ENCODE results near the gene CLEC1B. TPM values are rescaled to one million over a fixed set of nuclear protein-coding genes. Genes with fewer than 3 reads are reported as not detected.

Gene CLEC1B
- total RNA-seq (2022; extraction: Qiagen RNA extraction; ENCODE audit: low read depth) = not detected in 5 replicates

DNA sequence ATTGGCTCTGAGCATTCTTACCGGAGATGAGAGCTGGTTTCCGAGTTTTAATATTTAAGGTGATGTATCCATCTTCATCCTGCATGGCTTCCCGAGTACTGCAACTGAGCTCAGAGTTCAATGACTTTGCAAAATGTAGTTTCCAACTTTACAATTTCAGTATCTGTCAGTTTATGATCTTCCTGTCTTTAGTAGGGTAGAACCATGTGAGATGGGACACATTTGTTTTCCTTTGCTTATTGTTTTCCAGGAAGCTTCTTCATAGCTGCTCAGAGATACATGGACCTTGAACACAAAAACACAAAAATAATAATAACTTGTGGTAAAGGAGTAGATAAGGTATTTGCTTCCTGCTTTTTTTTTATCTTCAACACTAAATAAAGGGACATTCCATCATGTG lies at the start of gene CLEC1B:
Gene CLEC1B, minus strand, starts transcription at position 106 of the 400 bp plus-strand sequence. Its CDS starts 21 bp downstream, at position 85.

GRCh38 chr12:10030446-10030845 lies 31.5 kb upstream of the CLEC1B start, which contains the start of gene CLEC9A:
CLEC9A (plus strand) TSS chr12:10030682; CDS start chr12:10052688, 22,006 bp downstream.

DNA sequence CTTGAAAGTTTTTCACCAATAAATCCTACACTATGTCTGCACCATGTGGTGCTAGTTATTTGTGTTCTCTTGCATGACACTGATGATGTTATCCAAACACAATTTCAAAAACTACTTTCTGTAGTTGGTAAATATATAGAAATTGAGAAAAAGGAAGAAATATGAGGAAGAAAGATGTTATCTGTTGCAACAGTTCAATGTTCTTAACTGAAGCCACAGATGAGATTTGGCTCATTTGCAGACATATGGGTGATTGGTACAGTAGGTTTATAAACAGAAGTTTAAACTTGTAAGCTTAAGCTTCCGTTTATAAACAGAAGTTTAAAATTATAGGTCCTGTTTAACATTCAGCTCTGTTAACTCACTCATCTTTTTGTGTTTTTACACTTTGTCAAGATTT lies 27.7 kb downstream of the CLEC1B start, which contains the start of gene CLEC12A:
Gene CLEC12A, plus strand, starts transcription at position 229 of the 400 bp plus-strand sequence. CDS start 188 bp downstream, outside the sequence.

Other genes with a start within 250 kb of the CLEC1B start
- not detected in 5 replicates for gene CD69, start 238.2 kb downstream of the CLEC1B start, total RNA-seq (2022; extraction: Qiagen RNA extraction; ENCODE audit: low read depth)
- not detected in 5 replicates for gene KLRF1, start 171.6 kb downstream of the CLEC1B start, total RNA-seq (2022; extraction: Qiagen RNA extraction; ENCODE audit: low read depth)
- gene CLEC2B, start 129.8 kb downstream of the CLEC1B start, total RNA-seq (2022; extraction: Qiagen RNA extraction; ENCODE audit: low read depth) = 1.4 to 2.0 TPM (median 1.7 TPM) in 5 replicates
- gene KLRF2, start 117.6 kb downstream of the CLEC1B start, total RNA-seq (2022; extraction: Qiagen RNA extraction; ENCODE audit: low read depth) = not detected in 5 replicates
- not detected in 5 replicates for gene CLEC2A, start 66.8 kb downstream of the CLEC1B start, total RNA-seq (2022; extraction: Qiagen RNA extraction; ENCODE audit: low read depth)
- gene CLEC12A, start 27.7 kb downstream of the CLEC1B start, total RNA-seq (2022; extraction: Qiagen RNA extraction; ENCODE audit: low read depth) = not detected in 5 replicates
- not detected in 5 replicates for gene CLEC12B, start 11.5 kb upstream of the CLEC1B start, total RNA-seq (2022; extraction: Qiagen RNA extraction; ENCODE audit: low read depth)
- gene CLEC9A, start 31.6 kb upstream of the CLEC1B start, total RNA-seq (2022; extraction: Qiagen RNA extraction; ENCODE audit: low read depth) = not detected in 5 replicates
- not detected in 5 replicates for gene CLEC1A, start 99.9 kb upstream of the CLEC1B start, total RNA-seq (2022; extraction: Qiagen RNA extraction; ENCODE audit: low read depth)
- gene CLEC7A, start 131.1 kb upstream of the CLEC1B start, total RNA-seq (2022; extraction: Qiagen RNA extraction; ENCODE audit: low read depth) = not detected in 5 replicates
- gene OLR1, start 173.0 kb upstream of the CLEC1B start, total RNA-seq (2022; extraction: Qiagen RNA extraction; ENCODE audit: low read depth) = 1.0 to 2.1 TPM (median 1.2 TPM) in 5 replicates
- 0.05 to 0.18 TPM (median 0.13 TPM) in 4 of 5 replicates, not detected in the other for gene TMEM52B, start 179.9 kb upstream of the CLEC1B start, total RNA-seq (2022; extraction: Qiagen RNA extraction; ENCODE audit: low read depth)
- gene GABARAPL1, start 213.8 kb upstream of the CLEC1B start, total RNA-seq (2022; extraction: Qiagen RNA extraction; ENCODE audit: low read depth) = 31.2 to 48.6 TPM (median 43.5 TPM) in 5 replicates